ENCODE results near the gene COBL.

- TF ChIP-seq CTCF (IDR thresholded peaks at IDR 0.05), result no peak
- TF ChIP-seq POLR2A (IDR thresholded peaks at IDR 0.05), result no peak
Measured at GRCh38 chr7:51059504-51060142, 257.0 kb downstream of the COBL start.
